ENCODE data around the gene TCHP. TPM values are rescaled to one million over a fixed set of nuclear protein-coding genes. Genes with fewer than 3 reads are reported as not detected.

Gene TCHP
- total and polyA plus RNA-seq, 2 experiments from 2014 or later = 3.1 to 6.2 TPM

- H3K27ac Mint-ChIP-seq = no peak overlapping the region
- Histone ChIP-seq H3K4me1 (ENCODE audit: insufficient read depth) (peaks cover 39% of the 10 kb centered on the region), H3K27ac (ENCODE audit: low read depth) (no peak overlapping the region), H2AFZ (no peak overlapping the region), H3K4me3 (no peak overlapping the region), H3K9me2 (ENCODE audit: insufficient read depth) (no peaks in the 10 kb centered on the region), H3F3A (replicated peaks; ENCODE audit: low read depth) (0 out of 2 replicates have a peak, but pooled peaks cover 3% of the 10 kb centered on the region), H4K20me1 (replicated peaks; ENCODE audit: insufficient read depth) (peaks cover 29% of the 10 kb centered on the region), H3K4me2 (no peak overlapping the region), H3K36me3 (ENCODE audit: insufficient read depth) (no peaks in the 10 kb centered on the region), H3K79me2 (replicated peaks; ENCODE audit: insufficient read depth) (peaks cover 86% of the 10 kb centered on the region), H3K27me3 (ENCODE audit: insufficient read depth) (no peaks in the 10 kb centered on the region)
- peaks cover 47% of the 10 kb centered on the region for H3K4me1 Mint-ChIP-seq
- no peaks in the 10 kb centered on the region for H3K9me3 Mint-ChIP-seq
- no peak for ATAC-seq
- H3K36me3 Mint-ChIP-seq (ENCODE audit: low read depth) = peaks cover 5% of the 10 kb centered on the region; the same call in 1 of the 3 replicates
- DNase-seq (ENCODE audit: low spot score) = no peak
- peaks cover 4% of the 10 kb centered on the region for H3K27me3 Mint-ChIP-seq (ENCODE audit: insufficient read depth, low read depth, poor library complexity)
- H3K4me3 Mint-ChIP-seq = no peak overlapping the region
- TF ChIP-seq EZH2 (IDR thresholded peaks at IDR 0.05; ENCODE audit: low read depth, unreplicated experiment) (no peak), JUNB (IDR thresholded peaks at IDR 0.05; ENCODE audit: unreplicated experiment) (no peak), STAT1 (IDR thresholded peaks at IDR 0.05; ENCODE audit: unreplicated experiment) (no peak), ZNF331 (CRISPR knock-in tag; IDR thresholded peaks at IDR 0.05; ENCODE audit: low read depth) (no peak), REST (IDR thresholded peaks at IDR 0.05; ENCODE audit: unreplicated experiment) (no peak), ZNF462 (CRISPR knock-in tag; IDR thresholded peaks at IDR 0.05) (no peak), ETS1 (IDR thresholded peaks at IDR 0.05) (no peak), CREB1 (CRISPR knock-in tag; IDR thresholded peaks at IDR 0.05; ENCODE audit: low read depth) (no peak), POLR2AphosphoS5 (IDR thresholded peaks at IDR 0.05; ENCODE audit: low read depth) (no peak)
These were observed 24.4 kb upstream of the TCHP start for GRCh38 chr12:109875572-109876131.
